Measurements from ENCODE around the gene CCL4.
"Not testable (repeated sequence)": the region's sequence is repeated elsewhere in the genome, so short reads cannot be mapped to it uniquely, and the experiment has no call there.

CCL4 gene

GRCh38 chr17:36118477-36119353, 15.1 kb downstream of the CCL4 start:
- no peak for FAIRE-seq

GRCh38 chr17:36120221-36120620, 16.6 kb downstream of the CCL4 start:
- FAIRE-seq, result no peak

GRCh38 chr17:36121099-36121498, 17.5 kb downstream of the CCL4 start:
- FAIRE-seq, result not testable (repeated sequence)

- FAIRE-seq, result no peak
Observed at GRCh38 chr17:36123431-36123830, 19.8 kb downstream of the CCL4 start.

- FAIRE-seq, result no peak
Observed at GRCh38 chr17:36124879-36125824, 21.5 kb downstream of the CCL4 start.

- no peak for FAIRE-seq
Observed at GRCh38 chr17:36127199-36127893, 23.7 kb downstream of the CCL4 start.

- FAIRE-seq, result no peak
Observed at GRCh38 chr17:36127911-36128310, 24.3 kb downstream of the CCL4 start.

- no peak for FAIRE-seq
Observed at GRCh38 chr17:36128411-36128978, 24.9 kb downstream of the CCL4 start.

- no peak for FAIRE-seq
Observed at GRCh38 chr17:36129616-36130015, 26.0 kb downstream of the CCL4 start.

- no peak for FAIRE-seq
Observed at GRCh38 chr17:36130346-36130745, 26.7 kb downstream of the CCL4 start.

GRCh38 chr17:36131421-36131820, 27.8 kb downstream of the CCL4 start:
- no peak for FAIRE-seq

GRCh38 chr17:36131931-36132330, 28.3 kb downstream of the CCL4 start:
- FAIRE-seq, result no peak

- FAIRE-seq, result no peak
Observed at GRCh38 chr17:36132421-36132831, 28.8 kb downstream of the CCL4 start.

- no peak for FAIRE-seq
Observed at GRCh38 chr17:36133602-36134236, 30.1 kb downstream of the CCL4 start.

GRCh38 chr17:36135465-36135864, 31.8 kb downstream of the CCL4 start:
- no peak for FAIRE-seq

GRCh38 chr17:36136036-36136435, 32.4 kb downstream of the CCL4 start:
- FAIRE-seq, result no peak

- FAIRE-seq, result no peak
Observed at GRCh38 chr17:36136439-36136838, 32.8 kb downstream of the CCL4 start.

- FAIRE-seq, result no peak
Observed at GRCh38 chr17:36142235-36142634, 38.6 kb downstream of the CCL4 start.

- no peak for FAIRE-seq
Observed at GRCh38 chr17:36142806-36143205, 39.2 kb downstream of the CCL4 start.

- no peak for FAIRE-seq
Observed at GRCh38 chr17:36144014-36144413, 40.4 kb downstream of the CCL4 start.

GRCh38 chr17:36144981-36145729, 41.5 kb downstream of the CCL4 start:
- no peak for FAIRE-seq

All from G401.6 (cell line).